Activated T-cell treated with anti-CD3 and anti-CD28 coated beads, Interleukin-2, amount 50 U/mL, for 4 hours (primary cell): ENCODE data around the gene KLK2. TPM values are rescaled to one million over a fixed set of nuclear protein-coding genes. Genes with fewer than 3 reads are reported as not detected.

Experiments used
- ATAC-seq, 2 donors: fragments of 200-7000 bp; cut with Tn5 transposase; one replicate each; pipeline ENCODE4 v1.10.0; 2021
- DNase-seq: peaks from one replicate; pipeline ENCODE4 v3.0.0-alpha.2; 2020
- H3K27me3 Mint-ChIP-seq: one replicate; pipeline ENCODE4 v1.8.0; 2021; ENCODE audit warnings: low read depth, mixed read lengths
- H3K36me3 Mint-ChIP-seq: one replicate; pipeline ENCODE4 v1.8.0; 2022; ENCODE audit warnings: mixed read lengths; ENCODE audit not compliant: insufficient read depth
- H3K4me1 Mint-ChIP-seq: one replicate; pipeline ENCODE4 v1.8.0; 2021; ENCODE audit warnings: low read depth, mixed read lengths
- H3K4me3 Mint-ChIP-seq: one replicate; pipeline ENCODE4 v1.8.0; 2021; ENCODE audit warnings: mild to moderate bottlenecking, moderate library complexity, mixed read lengths
- H3K9me3 Mint-ChIP-seq: one replicate; pipeline ENCODE4 v1.8.0; 2021; ENCODE audit warnings: mixed read lengths
- total RNA-seq, 3 donors: library from RNA; stranded (reverse); gene quantifications; one replicate each; pipeline ENCODE4 v1.2.1, GENCODE V29; 2021

KLK2 gene
- total RNA-seq, 3 donors from 2014 or later, result not detected

DNA sequence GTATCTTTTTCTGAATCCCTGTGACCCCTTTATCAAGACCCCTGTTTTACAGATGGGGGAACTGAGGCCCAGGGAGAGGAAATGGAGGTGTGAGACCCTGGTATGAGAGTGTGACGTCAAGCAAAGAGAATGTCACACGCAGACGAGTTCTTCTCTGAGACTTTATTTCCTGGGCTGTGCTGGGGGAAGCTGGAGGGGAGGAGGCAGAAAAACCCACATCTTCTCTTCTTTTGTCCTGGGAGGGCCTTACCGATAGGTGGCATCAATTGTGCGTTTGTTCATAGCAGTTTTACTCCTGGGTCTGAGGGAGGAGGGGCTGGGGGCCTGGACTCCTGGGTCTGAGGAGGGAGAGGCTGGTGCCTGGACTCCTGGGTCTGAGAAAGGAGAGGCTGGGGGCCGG, 35.0 kb upstream of the KLK2 start:
- ATAC-seq, result no peak
- no peak overlapping the region for H3K4me3 Mint-ChIP-seq
- peaks cover 38% of the 10 kb centered on the region for H3K27me3 Mint-ChIP-seq
- H3K9me3 Mint-ChIP-seq, result peaks cover 3% of the 10 kb centered on the region
- peaks cover 9% of the 10 kb centered on the region for H3K4me1 Mint-ChIP-seq
- H3K36me3 Mint-ChIP-seq, result no peaks in the 10 kb centered on the region
- no peak for DNase-seq

DNA sequence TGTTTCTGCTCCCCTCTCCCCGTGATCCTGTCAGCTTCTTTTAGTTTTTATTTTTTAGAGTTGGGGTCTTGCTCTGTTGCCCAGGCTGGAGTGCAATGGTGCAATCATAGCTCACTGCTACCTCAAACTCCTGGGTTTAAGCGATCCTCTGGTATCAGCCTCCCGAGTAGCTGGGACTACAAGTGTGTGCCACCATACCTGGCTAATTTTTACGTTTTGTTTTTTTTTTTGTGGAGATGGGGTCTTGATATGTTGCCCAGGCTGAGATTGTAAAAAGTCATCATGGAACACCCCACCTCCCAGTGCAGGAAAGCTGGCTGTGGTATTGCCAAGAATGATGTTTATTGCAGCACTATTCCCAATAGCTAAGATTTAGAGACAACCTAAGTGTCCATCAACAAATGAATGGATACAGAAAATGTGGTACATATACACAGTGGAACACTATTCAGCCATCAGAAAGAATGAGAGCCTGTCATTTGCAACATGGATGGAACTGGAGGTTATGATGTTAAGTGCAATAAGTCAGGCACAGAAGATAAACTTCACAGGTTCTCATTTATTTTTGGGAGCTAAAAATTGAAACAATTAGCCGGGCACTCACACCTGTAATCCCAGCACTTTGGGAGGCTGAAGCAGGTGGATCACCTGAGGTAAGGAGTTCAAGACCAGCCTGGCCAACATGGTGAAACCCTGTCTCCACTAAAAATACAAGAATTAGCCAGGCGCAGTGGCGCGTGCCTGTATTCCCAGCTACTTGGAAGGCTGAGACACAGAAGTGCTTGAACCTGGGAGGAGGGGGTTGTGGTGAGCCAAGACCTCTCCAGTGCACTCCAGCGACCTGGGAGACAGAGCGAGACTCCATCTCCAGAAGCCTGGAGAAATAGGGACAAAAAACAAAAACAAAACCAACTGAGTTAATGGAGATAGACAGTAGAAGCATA, 33.3 kb upstream of the KLK2 start:
- H3K27me3 Mint-ChIP-seq, result peaks cover 29% of the 10 kb centered on the region
- no peaks in the 10 kb centered on the region for H3K36me3 Mint-ChIP-seq
- no peak overlapping the region for H3K4me3 Mint-ChIP-seq
- DNase-seq (no peak), ATAC-seq (no peak)
- H3K9me3 Mint-ChIP-seq, result peaks cover 16% of the 10 kb centered on the region
- H3K4me1 Mint-ChIP-seq, result peaks cover 9% of the 10 kb centered on the region

DNA sequence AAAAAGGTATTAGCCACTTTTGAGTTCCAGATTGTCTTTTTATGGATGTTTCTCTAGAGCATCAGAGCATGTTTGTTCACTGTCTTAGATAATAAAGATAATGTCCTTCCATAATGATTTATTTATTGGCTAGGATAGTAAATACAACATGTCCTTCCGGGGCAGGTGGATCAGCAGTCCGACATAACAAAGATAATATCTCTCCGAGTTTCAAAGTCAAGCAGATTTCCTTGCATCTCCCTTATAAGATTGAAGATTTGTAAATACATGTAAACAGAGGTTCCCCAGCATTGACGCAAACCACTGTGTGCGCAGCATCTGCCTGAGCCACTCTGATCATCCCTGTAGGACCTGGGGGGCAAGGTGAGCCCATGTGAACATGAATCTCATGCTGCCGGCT, 31.1 kb upstream of the KLK2 start:
- H3K27me3 Mint-ChIP-seq, result peaks cover 22% of the 10 kb centered on the region
- no peak for ATAC-seq
- H3K9me3 Mint-ChIP-seq, result peaks cover 16% of the 10 kb centered on the region
- H3K36me3 Mint-ChIP-seq, result no peaks in the 10 kb centered on the region
- H3K4me1 Mint-ChIP-seq, result no peaks in the 10 kb centered on the region
- H3K4me3 Mint-ChIP-seq, result no peak overlapping the region
- no peak for DNase-seq

DNA sequence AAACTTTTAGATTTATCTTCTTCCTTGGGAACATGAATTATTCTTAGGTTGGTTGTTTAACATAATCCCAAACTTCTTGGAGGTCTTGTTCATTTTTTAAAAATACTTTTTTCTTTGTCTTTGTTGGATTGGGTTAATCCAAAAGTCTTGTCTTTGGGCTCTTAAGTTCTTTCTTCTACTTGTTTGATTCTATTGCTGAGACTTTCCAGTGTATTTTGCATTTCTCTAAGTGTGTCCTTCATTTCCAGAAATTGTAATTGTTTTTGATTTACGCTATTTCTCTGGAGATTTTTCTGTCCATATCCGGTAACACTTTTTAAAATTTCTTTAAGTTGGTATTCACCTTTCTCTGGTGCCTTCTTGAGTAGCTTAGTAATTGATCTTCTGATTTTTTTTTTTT, 30.0 kb upstream of the KLK2 start:
- peaks cover 16% of the 10 kb centered on the region for H3K9me3 Mint-ChIP-seq
- H3K27me3 Mint-ChIP-seq, result peaks cover 15% of the 10 kb centered on the region
- DNase-seq, result no peak
- H3K4me1 Mint-ChIP-seq, result no peaks in the 10 kb centered on the region
- no peak overlapping the region for H3K4me3 Mint-ChIP-seq
- no peak for ATAC-seq
- H3K36me3 Mint-ChIP-seq, result no peaks in the 10 kb centered on the region

DNA sequence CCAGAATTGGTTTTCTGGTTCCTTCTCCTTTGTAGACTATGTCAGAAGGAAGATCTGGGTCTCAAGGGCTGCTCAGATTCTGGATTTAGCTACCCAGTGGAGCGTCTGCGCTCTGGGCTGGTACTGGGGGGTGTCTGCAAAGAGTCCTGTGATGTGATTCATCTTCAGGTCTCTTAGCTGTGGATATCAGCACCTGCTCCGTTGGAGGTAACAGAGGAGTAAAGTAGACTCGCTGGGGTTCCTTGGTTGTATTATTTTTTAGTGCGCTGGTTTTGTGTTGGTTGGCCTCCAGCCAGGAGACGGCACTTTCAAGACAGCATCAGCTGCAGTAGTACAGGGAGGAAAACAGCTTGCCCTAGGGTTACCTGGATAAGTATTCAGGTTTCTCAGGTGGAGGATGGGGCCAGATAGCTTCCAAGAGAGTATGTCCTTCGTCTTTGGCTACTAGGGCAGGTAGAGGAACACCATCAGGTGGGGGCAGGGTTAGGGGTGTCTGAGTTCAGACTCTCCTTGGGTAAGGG, 29.5 kb upstream of the KLK2 start:
- H3K4me1 Mint-ChIP-seq, result no peaks in the 10 kb centered on the region
- ATAC-seq, result no peak
- peaks cover 16% of the 10 kb centered on the region for H3K9me3 Mint-ChIP-seq
- H3K36me3 Mint-ChIP-seq, result no peaks in the 10 kb centered on the region
- no peak for DNase-seq
- H3K4me3 Mint-ChIP-seq, result no peak overlapping the region
- peaks cover 16% of the 10 kb centered on the region for H3K27me3 Mint-ChIP-seq

DNA sequence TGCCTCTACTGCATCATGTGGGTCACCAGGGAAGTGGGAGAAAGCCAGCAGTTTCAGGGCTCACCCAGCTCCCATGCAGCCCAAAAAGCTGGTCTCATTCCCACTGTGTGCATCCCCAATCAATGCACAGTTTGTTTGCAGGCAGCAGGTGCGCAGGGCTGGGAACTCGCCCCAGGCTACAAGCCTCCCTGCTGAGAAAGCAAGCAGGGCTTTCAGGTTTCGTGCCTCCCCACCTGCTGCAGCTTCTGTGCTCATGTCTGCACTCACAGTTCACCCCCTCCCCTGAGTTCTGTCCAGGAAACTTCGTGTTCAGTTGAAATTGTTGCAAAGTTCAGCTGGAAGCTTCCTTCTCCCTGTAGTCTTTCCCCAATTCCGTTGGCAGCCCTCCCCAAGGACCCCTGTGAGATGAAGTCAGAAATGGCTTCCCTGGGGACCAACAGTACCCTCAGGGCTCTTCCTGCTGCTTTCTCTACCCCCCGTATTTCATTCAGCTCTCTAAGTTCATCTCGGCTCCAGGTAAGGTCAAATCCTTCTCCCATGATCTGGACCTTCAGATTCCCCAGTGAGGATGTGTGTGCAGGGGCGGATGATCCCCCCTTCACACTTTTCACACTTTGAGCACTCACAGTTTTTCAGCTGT, 28.8 kb upstream of the KLK2 start:
- no peak for DNase-seq
- no peaks in the 10 kb centered on the region for H3K36me3 Mint-ChIP-seq
- no peak for ATAC-seq

DNA sequence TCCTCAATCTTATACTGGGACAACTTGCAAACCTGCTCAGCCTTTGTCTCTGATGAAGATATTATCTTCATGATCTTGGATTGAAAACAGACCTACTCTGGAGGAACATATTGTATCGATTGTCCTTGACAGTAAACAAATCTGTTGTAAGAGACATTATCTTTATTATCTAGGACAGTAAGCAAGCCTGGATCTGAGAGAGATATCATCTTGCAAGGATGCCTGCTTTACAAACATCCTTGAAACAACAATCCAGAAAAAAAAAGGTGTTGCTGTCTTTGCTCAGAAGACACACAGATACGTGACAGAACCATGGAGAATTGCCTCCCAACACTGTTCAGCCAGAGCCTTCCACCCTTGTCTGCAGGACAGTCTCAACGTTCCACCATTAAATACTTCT, 22.5 kb upstream of the KLK2 start:
- Mint-ChIP-seq H3K4me1 (no peaks in the 10 kb centered on the region), H3K27me3 (peaks cover 45% of the 10 kb centered on the region), H3K36me3 (no peaks in the 10 kb centered on the region)

More for the DNA sequence above, 28.8 kb upstream of the KLK2 start:
- Mint-ChIP-seq H3K27me3 (peaks cover 18% of the 10 kb centered on the region), H3K4me3 (no peak overlapping the region), H3K4me1 (no peaks in the 10 kb centered on the region), H3K9me3 (peaks cover 16% of the 10 kb centered on the region)

DNA sequence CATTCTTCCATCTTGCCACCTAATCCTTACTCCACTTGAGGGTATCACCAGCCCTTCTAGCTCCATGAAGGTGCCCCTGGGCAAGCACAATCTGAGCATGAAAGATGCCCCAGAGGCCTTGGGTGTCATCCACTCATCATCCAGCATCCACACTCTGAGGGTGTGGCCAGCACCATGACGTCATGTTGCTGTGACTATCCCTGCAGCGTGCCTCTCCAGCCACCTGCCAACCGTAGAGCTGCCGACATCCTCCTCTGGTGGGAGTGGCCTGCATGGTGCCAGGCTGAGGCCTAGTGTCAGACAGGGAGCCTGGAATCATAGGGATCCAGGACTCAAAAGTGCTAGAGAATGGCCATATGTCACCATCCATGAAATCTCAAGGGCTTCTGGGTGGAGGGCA, 21.6 kb upstream of the KLK2 start:
- Mint-ChIP-seq H3K4me1 (no peaks in the 10 kb centered on the region), H3K27me3 (peaks cover 52% of the 10 kb centered on the region), H3K4me3 (no peak overlapping the region), H3K9me3 (no peaks in the 10 kb centered on the region), H3K36me3 (no peaks in the 10 kb centered on the region)
- no peak for ATAC-seq
- no peak for DNase-seq

More for the DNA sequence above, 22.5 kb upstream of the KLK2 start:
- ATAC-seq, result no peak
- no peaks in the 10 kb centered on the region for H3K9me3 Mint-ChIP-seq
- no peak overlapping the region for H3K4me3 Mint-ChIP-seq
- DNase-seq, result no peak

DNA sequence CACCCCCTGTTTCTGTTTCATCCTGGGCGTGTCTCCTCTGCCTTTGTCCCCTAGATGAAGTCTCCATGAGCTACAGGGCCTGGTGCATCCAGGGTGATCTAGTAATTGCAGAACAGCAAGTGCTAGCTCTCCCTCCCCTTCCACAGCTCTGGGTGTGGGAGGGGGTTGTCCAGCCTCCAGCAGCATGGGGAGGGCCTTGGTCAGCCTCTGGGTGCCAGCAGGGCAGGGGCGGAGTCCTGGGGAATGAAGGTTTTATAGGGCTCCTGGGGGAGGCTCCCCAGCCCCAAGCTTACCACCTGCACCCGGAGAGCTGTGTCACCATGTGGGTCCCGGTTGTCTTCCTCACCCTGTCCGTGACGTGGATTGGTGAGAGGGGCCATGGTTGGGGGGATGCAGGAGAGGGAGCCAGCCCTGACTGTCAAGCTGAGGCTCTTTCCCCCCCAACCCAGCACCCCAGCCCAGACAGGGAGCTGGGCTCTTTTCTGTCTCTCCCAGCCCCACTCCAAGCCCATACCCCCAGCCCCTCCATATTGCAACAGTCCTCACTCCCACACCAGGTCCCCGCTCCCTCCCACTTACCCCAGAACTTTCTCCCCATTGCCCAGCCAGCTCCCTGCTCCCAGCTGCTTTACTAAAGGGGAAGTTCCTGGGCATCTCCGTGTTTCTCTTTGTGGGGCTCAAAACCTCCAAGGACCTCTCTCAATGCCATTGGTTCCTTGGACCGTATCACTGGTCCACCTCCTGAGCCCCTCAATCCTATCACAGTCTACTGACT, 18.4 kb upstream of the KLK2 start, which contains the start of gene KLK3:
KLK3 (plus strand) TSS at position 280 of the 775 bp plus-strand sequence; CDS start at position 321, 41 bp downstream.
- Mint-ChIP-seq H3K27me3 (peaks cover 65% of the 10 kb centered on the region), H3K4me1 (no peaks in the 10 kb centered on the region), H3K9me3 (no peaks in the 10 kb centered on the region), H3K36me3 (no peaks in the 10 kb centered on the region), H3K4me3 (no peak within 1 kb of the TSS)
- no peak for DNase-seq
- no peak for ATAC-seq

DNA sequence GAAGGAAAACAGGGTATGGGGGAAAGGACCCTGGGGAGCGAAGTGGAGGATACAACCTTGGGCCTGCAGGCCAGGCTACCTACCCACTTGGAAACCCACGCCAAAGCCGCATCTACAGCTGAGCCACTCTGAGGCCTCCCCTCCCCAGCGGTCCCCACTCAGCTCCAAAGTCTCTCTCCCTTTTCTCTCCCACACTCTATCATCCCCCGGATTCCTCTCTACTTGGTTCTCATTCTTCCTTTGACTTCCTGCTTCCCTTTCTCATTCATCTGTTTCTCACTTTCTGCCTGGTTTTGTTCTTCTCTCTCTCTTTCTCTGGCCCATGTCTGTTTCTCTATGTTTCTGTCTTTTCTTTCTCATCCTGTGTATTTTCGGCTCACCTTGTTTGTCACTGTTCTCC, 15.9 kb upstream of the KLK2 start:
- Mint-ChIP-seq H3K36me3 (peaks cover 3% of the 10 kb centered on the region), H3K4me1 (no peaks in the 10 kb centered on the region), H3K27me3 (peaks cover 70% of the 10 kb centered on the region), H3K4me3 (no peak overlapping the region), H3K9me3 (peaks cover 10% of the 10 kb centered on the region)
- ATAC-seq, result no peak
- DNase-seq, result no peak

DNA sequence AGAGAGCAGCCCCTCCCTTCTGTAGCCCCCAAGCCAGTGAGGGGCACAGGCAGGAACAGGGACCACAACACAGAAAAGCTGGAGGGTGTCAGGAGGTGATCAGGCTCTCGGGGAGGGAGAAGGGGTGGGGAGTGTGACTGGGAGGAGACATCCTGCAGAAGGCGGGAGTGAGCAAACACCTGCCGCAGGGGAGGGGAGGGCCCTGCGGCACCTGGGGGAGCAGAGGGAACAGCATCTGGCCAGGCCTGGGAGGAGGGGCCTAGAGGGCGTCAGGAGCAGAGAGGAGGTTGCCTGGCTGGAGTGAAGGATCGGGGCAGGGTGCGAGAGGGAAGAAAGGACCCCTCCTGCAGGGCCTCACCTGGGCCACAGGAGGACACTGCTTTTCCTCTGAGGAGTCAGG, 14.4 kb upstream of the KLK2 start:
- Mint-ChIP-seq H3K9me3 (peaks cover 10% of the 10 kb centered on the region), H3K27me3 (peaks cover 65% of the 10 kb centered on the region), H3K4me1 (no peaks in the 10 kb centered on the region), H3K4me3 (no peak overlapping the region), H3K36me3 (peaks cover 3% of the 10 kb centered on the region)
- DNase-seq, result no peak
- ATAC-seq, result no peak

DNA sequence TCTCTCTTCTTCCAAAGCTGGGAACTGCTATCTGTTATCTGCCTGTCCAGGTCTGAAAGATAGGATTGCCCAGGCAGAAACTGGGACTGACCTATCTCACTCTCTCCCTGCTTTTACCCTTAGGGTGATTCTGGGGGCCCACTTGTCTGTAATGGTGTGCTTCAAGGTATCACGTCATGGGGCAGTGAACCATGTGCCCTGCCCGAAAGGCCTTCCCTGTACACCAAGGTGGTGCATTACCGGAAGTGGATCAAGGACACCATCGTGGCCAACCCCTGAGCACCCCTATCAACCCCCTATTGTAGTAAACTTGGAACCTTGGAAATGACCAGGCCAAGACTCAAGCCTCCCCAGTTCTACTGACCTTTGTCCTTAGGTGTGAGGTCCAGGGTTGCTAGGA, 13.4 kb upstream of the KLK2 start:
- peaks cover 3% of the 10 kb centered on the region for H3K36me3 Mint-ChIP-seq
- H3K9me3 Mint-ChIP-seq, result peaks cover 10% of the 10 kb centered on the region
- no peak for DNase-seq
- no peak overlapping the region for H3K4me3 Mint-ChIP-seq
- ATAC-seq, result no peak
- H3K27me3 Mint-ChIP-seq, result peaks cover 58% of the 10 kb centered on the region
- no peaks in the 10 kb centered on the region for H3K4me1 Mint-ChIP-seq

DNA sequence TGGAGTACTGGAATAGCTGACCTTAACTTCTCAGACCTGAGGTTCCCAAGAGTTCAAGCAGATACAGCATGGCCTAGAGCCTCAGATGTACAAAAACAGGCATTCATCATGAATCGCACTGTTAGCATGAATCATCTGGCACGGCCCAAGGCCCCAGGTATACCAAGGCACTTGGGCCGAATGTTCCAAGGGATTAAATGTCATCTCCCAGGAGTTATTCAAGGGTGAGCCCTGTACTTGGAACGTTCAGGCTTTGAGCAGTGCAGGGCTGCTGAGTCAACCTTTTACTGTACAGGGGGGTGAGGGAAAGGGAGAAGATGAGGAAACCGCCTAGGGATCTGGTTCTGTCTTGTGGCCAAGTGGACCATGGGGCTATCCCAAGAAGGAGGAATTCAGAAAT, 12.2 kb upstream of the KLK2 start:
- Mint-ChIP-seq H3K9me3 (peaks cover 10% of the 10 kb centered on the region), H3K27me3 (peaks cover 50% of the 10 kb centered on the region), H3K36me3 (peaks cover 3% of the 10 kb centered on the region), H3K4me3 (no peak overlapping the region), H3K4me1 (no peaks in the 10 kb centered on the region)
- no peak for DNase-seq
- no peak for ATAC-seq
